DOHH2 (cell line): ENCODE measurements around the gene LCOR.

Experiments
- H3F3A ChIP-seq: fragments of 200-600 bp; sonication (generic), shearing (Covaris generic); 2 replicates; pipeline ENCODE4 v1.6.0; 2016; ENCODE audit warnings: antibody characterized with exemption, mild to moderate bottlenecking; ENCODE audit not compliant: control insufficient read depth, insufficient read depth
- H3K27ac ChIP-seq: fragments of 200-600 bp; sonication (generic); 2 replicates; pipeline ENCODE4 v1.5.1; 2014; ENCODE audit warnings: low read depth, mild to moderate bottlenecking, low read length, moderate library complexity
- H3K27me3 ChIP-seq: fragments of 200-600 bp; sonication (generic); 2 replicates; pipeline ENCODE4 v1.6.1; 2014; ENCODE audit warnings: mild to moderate bottlenecking, low read length, mixed read lengths; ENCODE audit not compliant: control insufficient read depth
- H3K36me3 ChIP-seq: fragments of 200-600 bp; sonication (generic); 2 replicates; pipeline ENCODE4 v1.6.1; 2014; ENCODE audit warnings: mild to moderate bottlenecking, low read length, moderate library complexity, mixed read lengths; ENCODE audit not compliant: control insufficient read depth
- H3K4me1 ChIP-seq: fragments of 200-600 bp; sonication (generic); 2 replicates; pipeline ENCODE4 v1.6.1; 2014; ENCODE audit warnings: mild to moderate bottlenecking, low read length, mixed read lengths; ENCODE audit not compliant: control insufficient read depth
- H3K4me2 ChIP-seq: fragments of 200-600 bp; sonication (generic); 2 replicates; pipeline ENCODE4 v1.6.0; 2014; ENCODE audit warnings: mild to moderate bottlenecking, low read length, moderate library complexity
- H3K4me3 ChIP-seq: fragments of 200-600 bp; sonication (generic); 2 replicates; pipeline ENCODE4 v1.5.1; 2014; ENCODE audit warnings: mild to moderate bottlenecking, low read length, mixed read lengths
- H3K79me2 ChIP-seq: fragments of 200-600 bp; sonication (generic); 2 replicates; pipeline ENCODE4 v1.6.1; 2014; ENCODE audit warnings: mild to moderate bottlenecking, low read length, mixed read lengths; ENCODE audit not compliant: control insufficient read depth
- H3K9me2 ChIP-seq: fragments of 200-600 bp; sonication (generic); replicated peaks from 2 replicates; pipeline ENCODE4 v1.6.1; 2014; ENCODE audit warnings: mild to moderate bottlenecking, low read length, mixed read lengths; ENCODE audit not compliant: control insufficient read depth
- H3K9me3 ChIP-seq: fragments of 200-600 bp; sonication (generic); 2 replicates; pipeline ENCODE4 v1.6.1; 2014; ENCODE audit warnings: antibody characterized with exemption, low read length, mixed read lengths; ENCODE audit not compliant: control insufficient read depth, insufficient read depth
- H4K20me1 ChIP-seq: fragments of 200-600 bp; sonication (generic); 2 replicates; pipeline ENCODE4 v1.6.0; 2014; ENCODE audit warnings: low read depth, mild to moderate bottlenecking, antibody characterized with exemption, low read length, moderate library complexity; ENCODE audit not compliant: control insufficient read depth, insufficient read depth
- TF ChIP-seq, protein P1 (sequence below): fragments of 200-600 bp; sonication (generic); IDR thresholded peaks from one replicate; pipeline ENCODE4 v1.5.1; 2014; ENCODE audit warnings: antibody characterized with exemption, mild to moderate bottlenecking, low read depth, low read length; ENCODE audit not compliant: poor library complexity, severe bottlenecking

The LCOR gene

DNA sequence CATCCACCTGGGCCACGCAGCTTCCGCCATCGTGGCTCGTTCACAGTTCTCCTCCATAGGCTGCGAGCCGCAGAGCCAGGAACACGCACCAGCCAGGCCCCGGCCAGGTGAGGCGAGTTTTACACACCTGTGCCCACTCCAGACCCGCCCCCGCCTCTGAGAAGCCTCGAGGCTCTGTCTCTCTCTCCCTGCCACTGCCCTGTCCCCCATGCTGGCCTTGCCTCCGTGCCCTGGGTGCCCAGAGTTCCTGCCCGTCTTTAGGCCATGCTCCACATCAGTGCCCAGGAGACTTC is 211.4 kb downstream of the LCOR start:
- Histone ChIP-seq H3K9me3 (no peaks in the 10 kb centered on the region), H3K27ac (no peak overlapping the region), H3K4me1 (no peaks in the 10 kb centered on the region), H3K27me3 (no peaks in the 10 kb centered on the region), H4K20me1 (no peaks in the 10 kb centered on the region), H3F3A (no peaks in the 10 kb centered on the region), H3K79me2 (no peaks in the 10 kb centered on the region), H3K9me2 (no peaks in the 10 kb centered on the region), H3K4me2 (no peak overlapping the region), H3K36me3 (no peaks in the 10 kb centered on the region), H3K4me3 (no peak overlapping the region)
- TF ChIP-seq, protein P1, sequence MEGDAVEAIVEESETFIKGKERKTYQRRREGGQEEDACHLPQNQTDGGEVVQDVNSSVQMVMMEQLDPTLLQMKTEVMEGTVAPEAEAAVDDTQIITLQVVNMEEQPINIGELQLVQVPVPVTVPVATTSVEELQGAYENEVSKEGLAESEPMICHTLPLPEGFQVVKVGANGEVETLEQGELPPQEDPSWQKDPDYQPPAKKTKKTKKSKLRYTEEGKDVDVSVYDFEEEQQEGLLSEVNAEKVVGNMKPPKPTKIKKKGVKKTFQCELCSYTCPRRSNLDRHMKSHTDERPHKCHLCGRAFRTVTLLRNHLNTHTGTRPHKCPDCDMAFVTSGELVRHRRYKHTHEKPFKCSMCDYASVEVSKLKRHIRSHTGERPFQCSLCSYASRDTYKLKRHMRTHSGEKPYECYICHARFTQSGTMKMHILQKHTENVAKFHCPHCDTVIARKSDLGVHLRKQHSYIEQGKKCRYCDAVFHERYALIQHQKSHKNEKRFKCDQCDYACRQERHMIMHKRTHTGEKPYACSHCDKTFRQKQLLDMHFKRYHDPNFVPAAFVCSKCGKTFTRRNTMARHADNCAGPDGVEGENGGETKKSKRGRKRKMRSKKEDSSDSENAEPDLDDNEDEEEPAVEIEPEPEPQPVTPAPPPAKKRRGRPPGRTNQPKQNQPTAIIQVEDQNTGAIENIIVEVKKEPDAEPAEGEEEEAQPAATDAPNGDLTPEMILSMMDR: no peak
